HEK293 (cell line): ENCODE measurements around the gene RRP1B.

Experiments
- CTCF ChIA-PET: fragments of 350-600 bp; formaldehyde crosslinking; extraction: SDS; loops from one replicate; lab custom pipeline; 2021; ENCODE audit warnings: antibody characterized with exemption; lab: Yijun Ruan, JAX
- POLR2A ChIA-PET: fragments of 300-600 bp; formaldehyde crosslinking; extraction: SDS; loops from one replicate; lab custom pipeline; 2020; ENCODE audit warnings: antibody characterized with exemption, inconsistent platforms; lab: Yijun Ruan, JAX
- H3K27ac ChIP-seq: fragments of 200-500 bp; sonication (Bioruptor generic); 2 replicates; pipeline ENCODE4 v1.5.1; 2014; ENCODE audit warnings: low read depth, low read length, control low read depth, inconsistent platforms; ENCODE audit errors: extremely low read depth
- H3K36me3 ChIP-seq, 2 experiments: fragments of 200-500 bp in 1 of 2; sonication (Bioruptor generic) in 1 of 2; 1 replicate in 1 of 2; 2 replicates in 1 of 2; pipeline ENCODE4 v1.5.1; 2014 to 2017; ENCODE audit warnings: inconsistent platforms in 2 of 2, low read length in 2 of 2; ENCODE audit not compliant: control insufficient read depth in 2 of 2, insufficient read depth in 1 of 2
- H3K4me1 ChIP-seq: fragments of 200-500 bp; sonication (Bioruptor generic); 2 replicates; pipeline ENCODE4 v1.5.1; 2014; ENCODE audit warnings: mild to moderate bottlenecking, low read length, inconsistent platforms; ENCODE audit not compliant: control insufficient read depth, insufficient read depth
- H3K4me3 ChIP-seq: 2 replicates; pipeline ENCODE4 v1.5.1; 2011; ENCODE audit warnings: low read depth, mild to moderate bottlenecking, control low read depth, low read length, moderate library complexity
- H3K9me3 ChIP-seq: fragments of 200-500 bp; sonication (Bioruptor generic); 2 replicates; pipeline ENCODE4 v1.5.1; 2014; ENCODE audit warnings: low read depth, low read length, inconsistent platforms; ENCODE audit not compliant: control insufficient read depth, insufficient read depth
- REPIN1 ChIP-seq: fragments of 450-650 bp; formaldehyde crosslinking; IDR thresholded peaks from 2 replicates; pipeline ENCODE4 v1.5.1; 2017; ENCODE audit warnings: missing biosample characterization, missing genetic modification characterization, low read depth
- SCRT1 ChIP-seq: fragments of 450-650 bp; formaldehyde crosslinking; IDR thresholded peaks from 2 replicates; pipeline ENCODE4 v1.5.1; 2016; ENCODE audit warnings: missing biosample characterization, missing genetic modification characterization, borderline replicate concordance
- SCRT2 ChIP-seq: fragments of 450-650 bp; formaldehyde crosslinking; IDR thresholded peaks from 2 replicates; pipeline ENCODE4 v1.5.1; 2016; ENCODE audit warnings: missing biosample characterization, missing genetic modification characterization
- SETDB1 ChIP-seq: IDR thresholded peaks from one replicate; pipeline ENCODE4 v1.6.1; 2017; ENCODE audit warnings: mild to moderate bottlenecking, low read length, moderate library complexity, mixed read lengths; ENCODE audit not compliant: insufficient read length
- TRIM28 ChIP-seq: IDR thresholded peaks from 2 replicates; pipeline ENCODE4 v1.6.1; 2011; ENCODE audit warnings: low read length, control low read depth, borderline replicate concordance
- ZBTB21 ChIP-seq: fragments of 450-650 bp; formaldehyde crosslinking; IDR thresholded peaks from 2 replicates; pipeline ENCODE4 v1.5.1; 2017; ENCODE audit warnings: missing biosample characterization, missing genetic modification characterization
- ZEB2 ChIP-seq: fragments of 450-650 bp; formaldehyde crosslinking; IDR thresholded peaks from 2 replicates; pipeline ENCODE4 v1.5.1; 2016; ENCODE audit warnings: missing biosample characterization, missing genetic modification characterization
- ZFP37 ChIP-seq: fragments of 450-650 bp; formaldehyde crosslinking; IDR thresholded peaks from 2 replicates; pipeline ENCODE4 v1.5.1; 2016; ENCODE audit warnings: missing biosample characterization, missing genetic modification characterization
- ZNF157 ChIP-seq: fragments of 450-650 bp; formaldehyde crosslinking; IDR thresholded peaks from 2 replicates; pipeline ENCODE4 v1.5.1; 2016; ENCODE audit warnings: missing biosample characterization, missing genetic modification characterization
- ZNF169 ChIP-seq: fragments of 450-650 bp; formaldehyde crosslinking; IDR thresholded peaks from 2 replicates; pipeline ENCODE4 v1.5.1; 2016; ENCODE audit warnings: missing biosample characterization, missing genetic modification characterization
- ZNF211 ChIP-seq: fragments of 450-650 bp; formaldehyde crosslinking; IDR thresholded peaks from 2 replicates; pipeline ENCODE4 v1.5.1; 2016; ENCODE audit warnings: low read depth, missing biosample characterization, missing genetic modification characterization
- ZNF24 ChIP-seq: fragments of 450-650 bp; formaldehyde crosslinking; IDR thresholded peaks from 2 replicates; pipeline ENCODE4 v1.5.1; 2016; ENCODE audit warnings: missing biosample characterization, missing genetic modification characterization
- ZNF433 ChIP-seq: fragments of 450-650 bp; formaldehyde crosslinking; IDR thresholded peaks from 2 replicates; pipeline ENCODE4 v1.5.1; 2016; ENCODE audit warnings: missing biosample characterization, missing genetic modification characterization, low read depth
- ZNF514 ChIP-seq: fragments of 450-650 bp; formaldehyde crosslinking; IDR thresholded peaks from 2 replicates; pipeline ENCODE4 v1.5.1; 2016; ENCODE audit warnings: missing biosample characterization, missing genetic modification characterization
- ZNF555 ChIP-seq: fragments of 450-650 bp; formaldehyde crosslinking; conservative IDR thresholded peaks from 2 replicates; pipeline ENCODE4 v1.5.1; 2017; ENCODE audit warnings: missing biosample characterization, mild to moderate bottlenecking, missing genetic modification characterization, inconsistent platforms
- ZNF777 ChIP-seq: fragments of 450-650 bp; formaldehyde crosslinking; IDR thresholded peaks from 2 replicates; pipeline ENCODE4 v1.5.1; 2017; ENCODE audit warnings: missing biosample characterization, missing genetic modification characterization, borderline replicate concordance
- ZNF791 ChIP-seq: fragments of 450-650 bp; formaldehyde crosslinking; IDR thresholded peaks from 2 replicates; pipeline ENCODE4 v1.5.1; 2016; ENCODE audit warnings: missing biosample characterization, missing genetic modification characterization
- ZNF792 ChIP-seq: fragments of 450-650 bp; formaldehyde crosslinking; IDR thresholded peaks from 2 replicates; pipeline ENCODE4 v1.5.1; 2016; ENCODE audit warnings: missing biosample characterization, missing genetic modification characterization
- ZXDB ChIP-seq: fragments of 450-650 bp; formaldehyde crosslinking; IDR thresholded peaks from 2 replicates; pipeline ENCODE4 v1.5.1; 2016; ENCODE audit warnings: missing biosample characterization, missing genetic modification characterization
- TF ChIP-seq, protein P1 (sequence below): fragments of 450-650 bp; formaldehyde crosslinking; IDR thresholded peaks from 2 replicates; pipeline ENCODE4 v1.5.1; 2016; ENCODE audit warnings: missing biosample characterization, missing genetic modification characterization
- TF ChIP-seq, protein P2 (sequence below): fragments of 450-650 bp; formaldehyde crosslinking; IDR thresholded peaks from 2 replicates; pipeline ENCODE4 v1.5.1; 2017; ENCODE audit warnings: missing biosample characterization, missing genetic modification characterization
- TF ChIP-seq, protein P3 (sequence below): fragments of 450-650 bp; formaldehyde crosslinking; IDR thresholded peaks from 2 replicates; pipeline ENCODE4 v1.5.1; 2016; ENCODE audit warnings: missing biosample characterization, missing genetic modification characterization, low read depth
- TF ChIP-seq, protein P4 (sequence below): fragments of 450-650 bp; formaldehyde crosslinking; IDR thresholded peaks from 2 replicates; pipeline ENCODE4; 2016; ENCODE audit warnings: missing biosample characterization, missing genetic modification characterization
- TF ChIP-seq, protein P5 (sequence below): fragments of 450-650 bp; IDR thresholded peaks from 2 replicates; pipeline ENCODE4 v1.5.1; 2018; ENCODE audit warnings: missing biosample characterization, missing genetic modification characterization

Gene RRP1B

DNA sequence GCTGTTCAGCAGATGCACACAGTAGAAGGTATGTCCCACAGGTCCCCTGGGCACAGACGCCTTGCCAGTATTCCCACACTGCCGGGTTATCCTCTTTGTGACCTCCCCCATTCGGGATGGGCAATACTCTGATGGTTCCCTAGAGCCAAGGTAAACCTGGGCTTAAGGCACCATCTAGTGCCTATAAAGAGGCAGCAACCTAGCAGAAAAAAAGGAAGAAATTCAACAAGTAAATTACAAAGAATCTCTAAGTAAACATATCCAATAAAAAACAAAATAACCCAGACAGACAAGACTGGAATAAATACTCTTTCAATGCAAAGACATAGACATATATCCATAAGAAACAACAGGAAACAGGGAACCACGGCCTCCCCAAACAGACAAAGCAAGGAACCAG, 39.5 kb upstream of the RRP1B start (continued):
- TF ChIP-seq TRIM28 (peak; percentile 50; the same call in 1 of the 2 replicates), ZXDB (tag by site-specific recombination) (0 out of 2 replicates have a peak, but pooled peaks have one; percentile 20), SETDB1 (peak; percentile 90), ZNF777 (no peak)

DNA sequence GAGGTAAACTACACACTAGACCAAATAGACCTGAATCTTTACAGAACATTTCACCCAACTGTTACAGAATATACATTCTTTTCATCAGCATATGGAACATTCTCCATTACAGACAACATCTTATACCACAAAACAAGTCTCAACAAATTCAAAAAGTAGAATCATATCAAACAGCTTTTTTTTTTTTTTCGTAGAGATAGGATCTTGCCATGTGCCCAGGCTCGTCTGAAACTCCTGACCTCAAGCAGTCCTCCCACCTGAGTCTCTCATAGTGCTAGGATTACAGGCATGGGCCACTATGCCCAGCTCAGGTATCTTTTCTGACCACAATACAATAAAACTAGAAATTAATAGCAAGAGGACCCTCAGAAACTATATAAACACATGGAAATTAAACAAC, 36.6 kb upstream of the RRP1B start:
- no peaks in the 10 kb centered on the region for H3K36me3 ChIP-seq
- no peak overlapping the region for H3K27ac ChIP-seq
- H3K4me1 ChIP-seq: no peaks in the 10 kb centered on the region
- ChIA-PET POLR2A (no interaction called here), CTCF (interaction anchor here (0.6 kb wide), 1 partner anchor 9 kb away, joined by 4 read pairs; no protein-coding TSS in a partner anchor)
- no peak overlapping the region for H3K4me3 ChIP-seq
- TF ChIP-seq ZEB2 (tag by site-specific recombination) (no peak), SETDB1 (no peak)
- TF ChIP-seq, protein P1, sequence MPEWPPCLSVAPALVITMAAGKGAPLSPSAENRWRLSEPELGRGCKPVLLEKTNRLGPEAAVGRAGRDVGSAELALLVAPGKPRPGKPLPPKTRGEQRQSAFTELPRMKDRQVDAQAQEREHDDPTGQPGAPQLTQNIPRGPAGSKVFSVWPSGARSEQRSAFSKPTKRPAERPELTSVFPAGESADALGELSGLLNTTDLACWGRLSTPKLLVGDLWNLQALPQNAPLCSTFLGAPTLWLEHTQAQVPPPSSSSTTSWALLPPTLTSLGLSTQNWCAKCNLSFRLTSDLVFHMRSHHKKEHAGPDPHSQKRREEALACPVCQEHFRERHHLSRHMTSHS: no peak
- H3K9me3 ChIP-seq: no peaks in the 10 kb centered on the region

DNA sequence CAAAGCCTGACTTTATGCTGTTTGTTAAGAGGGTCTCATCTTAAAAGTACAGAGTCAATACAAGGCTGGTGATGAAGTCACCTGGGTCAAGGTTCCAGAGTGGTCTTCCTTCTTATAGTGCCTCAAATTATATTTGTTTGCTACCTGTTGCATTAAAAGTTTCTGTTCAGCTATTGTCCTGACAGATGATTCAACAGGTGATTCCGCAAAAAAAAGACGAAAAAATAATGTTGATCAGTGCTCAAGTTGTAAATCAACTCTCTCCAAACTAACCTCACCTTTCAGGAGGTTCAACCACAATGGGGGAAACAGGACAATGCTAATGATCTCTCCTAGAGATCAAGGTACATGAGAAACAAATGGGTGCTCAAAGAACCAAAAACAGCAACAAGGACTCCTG, 35.8 kb upstream of the RRP1B start:
- POLR2A ChIA-PET: no interaction called here
- peak; percentile 94 for TF ChIP-seq SCRT1 (tag by site-specific recombination)
- peak; percentile 98 for TF ChIP-seq SCRT2 (tag by site-specific recombination)
- no peak for TF ChIP-seq ZNF157
- TF ChIP-seq, all 188 proteins: peak for 2
- CTCF ChIA-PET: interaction anchor here (0.7 to 2.2 kb wide), 3 partner anchors 10 to 27 kb away, joined by 3 to 12 read pairs (median 9); no protein-coding TSS in a partner anchor
- H3K4me3 ChIP-seq: no peak overlapping the region
- no peaks in the 10 kb centered on the region for H3K9me3 ChIP-seq
- H3K27ac ChIP-seq: no peak overlapping the region
- H3K4me1 ChIP-seq: no peaks in the 10 kb centered on the region
- no peaks in the 10 kb centered on the region for H3K36me3 ChIP-seq

DNA sequence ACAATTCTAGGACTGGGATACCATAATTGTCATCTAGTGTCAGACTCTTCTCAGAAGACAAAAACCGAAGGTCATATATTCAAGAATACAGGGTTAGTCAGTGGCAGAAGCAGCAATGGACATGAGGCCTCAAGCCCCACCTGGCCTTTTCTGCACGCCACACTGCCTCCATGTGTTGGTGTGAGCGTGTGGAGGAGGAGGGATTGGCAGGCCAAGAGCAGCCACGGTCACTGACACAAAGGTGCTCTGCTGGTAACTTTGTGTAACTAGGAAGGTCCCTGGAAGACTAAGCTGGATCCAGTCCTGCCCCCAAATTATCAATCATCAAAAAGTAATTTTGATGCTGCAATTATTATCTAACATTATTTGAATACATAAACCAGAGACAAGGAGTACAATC, 35.0 kb upstream of the RRP1B start:
- Histone ChIP-seq H3K9me3 (no peaks in the 10 kb centered on the region), H3K36me3 (no peaks in the 10 kb centered on the region), H3K27ac (no peak overlapping the region), H3K4me3 (no peak overlapping the region), H3K4me1 (no peaks in the 10 kb centered on the region)
- ChIA-PET POLR2A (no interaction called here), CTCF (interaction anchor here (0.7 to 2.2 kb wide), 3 partner anchors 11 to 26 kb away, joined by 3 to 12 read pairs (median 9); no protein-coding TSS in a partner anchor)
- TF ChIP-seq ZNF514 (tag by site-specific recombination) (no peak), ZNF24 (tag by site-specific recombination) (no peak), ZNF169 (tag by site-specific recombination) (no peak), ZNF211 (tag by site-specific recombination) (no peak), ZFP37 (tag by site-specific recombination) (no peak), ZNF792 (no peak), ZNF555 (no peak), ZNF433 (no peak), ZBTB21 (tag by site-specific recombination) (no peak), ZNF791 (tag by site-specific recombination) (no peak), REPIN1 (no peak)
- TF ChIP-seq, protein P2, sequence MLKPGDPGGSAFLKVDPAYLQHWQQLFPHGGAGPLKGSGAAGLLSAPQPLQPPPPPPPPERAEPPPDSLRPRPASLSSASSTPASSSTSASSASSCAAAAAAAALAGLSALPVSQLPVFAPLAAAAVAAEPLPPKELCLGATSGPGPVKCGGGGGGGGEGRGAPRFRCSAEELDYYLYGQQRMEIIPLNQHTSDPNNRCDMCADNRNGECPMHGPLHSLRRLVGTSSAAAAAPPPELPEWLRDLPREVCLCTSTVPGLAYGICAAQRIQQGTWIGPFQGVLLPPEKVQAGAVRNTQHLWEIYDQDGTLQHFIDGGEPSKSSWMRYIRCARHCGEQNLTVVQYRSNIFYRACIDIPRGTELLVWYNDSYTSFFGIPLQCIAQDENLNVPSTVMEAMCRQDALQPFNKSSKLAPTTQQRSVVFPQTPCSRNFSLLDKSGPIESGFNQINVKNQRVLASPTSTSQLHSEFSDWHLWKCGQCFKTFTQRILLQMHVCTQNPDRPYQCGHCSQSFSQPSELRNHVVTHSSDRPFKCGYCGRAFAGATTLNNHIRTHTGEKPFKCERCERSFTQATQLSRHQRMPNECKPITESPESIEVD: no peak
- TF ChIP-seq, protein P3, sequence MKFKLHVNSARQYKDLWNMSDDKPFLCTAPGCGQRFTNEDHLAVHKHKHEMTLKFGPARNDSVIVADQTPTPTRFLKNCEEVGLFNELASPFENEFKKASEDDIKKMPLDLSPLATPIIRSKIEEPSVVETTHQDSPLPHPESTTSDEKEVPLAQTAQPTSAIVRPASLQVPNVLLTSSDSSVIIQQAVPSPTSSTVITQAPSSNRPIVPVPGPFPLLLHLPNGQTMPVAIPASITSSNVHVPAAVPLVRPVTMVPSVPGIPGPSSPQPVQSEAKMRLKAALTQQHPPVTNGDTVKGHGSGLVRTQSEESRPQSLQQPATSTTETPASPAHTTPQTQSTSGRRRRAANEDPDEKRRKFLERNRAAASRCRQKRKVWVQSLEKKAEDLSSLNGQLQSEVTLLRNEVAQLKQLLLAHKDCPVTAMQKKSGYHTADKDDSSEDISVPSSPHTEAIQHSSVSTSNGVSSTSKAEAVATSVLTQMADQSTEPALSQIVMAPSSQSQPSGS (tag by site-specific recombination): no peak
- TF ChIP-seq, protein P4, sequence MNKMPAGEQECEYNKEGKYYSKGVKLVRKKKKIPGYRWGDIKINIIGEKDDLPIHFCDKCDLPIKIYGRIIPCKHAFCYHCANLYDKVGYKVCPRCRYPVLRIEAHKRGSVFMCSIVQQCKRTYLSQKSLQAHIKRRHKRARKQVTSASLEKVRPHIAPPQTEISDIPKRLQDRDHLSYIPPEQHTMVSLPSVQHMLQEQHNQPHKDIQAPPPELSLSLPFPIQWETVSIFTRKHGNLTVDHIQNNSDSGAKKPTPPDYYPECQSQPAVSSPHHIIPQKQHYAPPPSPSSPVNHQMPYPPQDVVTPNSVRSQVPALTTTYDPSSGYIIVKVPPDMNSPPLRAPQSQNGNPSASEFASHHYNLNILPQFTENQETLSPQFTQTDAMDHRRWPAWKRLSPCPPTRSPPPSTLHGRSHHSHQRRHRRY (tag by site-specific recombination): no peak
- TF ChIP-seq, protein P1: no peak
- TF ChIP-seq, protein P5, sequence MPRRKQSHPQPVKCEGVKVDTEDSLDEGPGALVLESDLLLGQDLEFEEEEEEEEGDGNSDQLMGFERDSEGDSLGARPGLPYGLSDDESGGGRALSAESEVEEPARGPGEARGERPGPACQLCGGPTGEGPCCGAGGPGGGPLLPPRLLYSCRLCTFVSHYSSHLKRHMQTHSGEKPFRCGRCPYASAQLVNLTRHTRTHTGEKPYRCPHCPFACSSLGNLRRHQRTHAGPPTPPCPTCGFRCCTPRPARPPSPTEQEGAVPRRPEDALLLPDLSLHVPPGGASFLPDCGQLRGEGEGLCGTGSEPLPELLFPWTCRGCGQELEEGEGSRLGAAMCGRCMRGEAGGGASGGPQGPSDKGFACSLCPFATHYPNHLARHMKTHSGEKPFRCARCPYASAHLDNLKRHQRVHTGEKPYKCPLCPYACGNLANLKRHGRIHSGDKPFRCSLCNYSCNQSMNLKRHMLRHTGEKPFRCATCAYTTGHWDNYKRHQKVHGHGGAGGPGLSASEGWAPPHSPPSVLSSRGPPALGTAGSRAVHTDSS (tag by site-specific recombination): no peak
